Spleen (tissue), 7 donors: ENCODE results near the gene LMO2.
"Not testable (repeated sequence)": the region's sequence is repeated elsewhere in the genome, so short reads cannot be mapped to it uniquely, and the experiment has no call there.

Experiments used
- POLR2AphosphoS5 ChIP-seq, 3 donors: sonication (generic); formaldehyde crosslinking; IDR thresholded peaks; one replicate each; pipeline ENCODE4 v1.5.1; 2017; ENCODE audit warnings: antibody characterized with exemption in 3 of 3
- TF ChIP-seq, protein P1 (sequence below), 11 experiments: fragments of 200-600 bp in 7 of 11; fragments of 450-650 bp in 4 of 11; sonication (generic) in 4 of 11; IDR thresholded peaks in 8 of 11; conservative IDR thresholded peaks in 3 of 11; 1 replicate in 7 of 11; 2 replicates in 4 of 11; pipeline versions ENCODE4 v1.4.0 to v1.8.0; 2016 to 2021; ENCODE audit warnings: antibody characterized with exemption in 11 of 11, inconsistent platforms in 4 of 11, mild to moderate bottlenecking in 1 of 11
- donor health status: DM: no; HTN: no; CAD: no; lungs with moderate emphysema.
- donor health status: DM: no; HTN: no; CAD: no.
- donor health status: DM: no; HTN: no; CAD: no.

- TF ChIP-seq, protein P1, sequence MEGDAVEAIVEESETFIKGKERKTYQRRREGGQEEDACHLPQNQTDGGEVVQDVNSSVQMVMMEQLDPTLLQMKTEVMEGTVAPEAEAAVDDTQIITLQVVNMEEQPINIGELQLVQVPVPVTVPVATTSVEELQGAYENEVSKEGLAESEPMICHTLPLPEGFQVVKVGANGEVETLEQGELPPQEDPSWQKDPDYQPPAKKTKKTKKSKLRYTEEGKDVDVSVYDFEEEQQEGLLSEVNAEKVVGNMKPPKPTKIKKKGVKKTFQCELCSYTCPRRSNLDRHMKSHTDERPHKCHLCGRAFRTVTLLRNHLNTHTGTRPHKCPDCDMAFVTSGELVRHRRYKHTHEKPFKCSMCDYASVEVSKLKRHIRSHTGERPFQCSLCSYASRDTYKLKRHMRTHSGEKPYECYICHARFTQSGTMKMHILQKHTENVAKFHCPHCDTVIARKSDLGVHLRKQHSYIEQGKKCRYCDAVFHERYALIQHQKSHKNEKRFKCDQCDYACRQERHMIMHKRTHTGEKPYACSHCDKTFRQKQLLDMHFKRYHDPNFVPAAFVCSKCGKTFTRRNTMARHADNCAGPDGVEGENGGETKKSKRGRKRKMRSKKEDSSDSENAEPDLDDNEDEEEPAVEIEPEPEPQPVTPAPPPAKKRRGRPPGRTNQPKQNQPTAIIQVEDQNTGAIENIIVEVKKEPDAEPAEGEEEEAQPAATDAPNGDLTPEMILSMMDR (IDR thresholded peaks at IDR 0.05 in 8 of 11, conservative IDR thresholded peaks at IDR 0.05 in 3 of 11), result not testable (repeated sequence)
- TF ChIP-seq POLR2AphosphoS5 (IDR thresholded peaks at IDR 0.05), result not testable (repeated sequence)
Measured at GRCh38 chr11:33931739-33932366, 40.0 kb upstream of the LMO2 start.
